Adrenal gland (tissue), 5 donors: ENCODE results near the gene NUTF2.

Experiments
- CTCF ChIP-seq, 6 experiments: fragments of 450-650 bp in 4 of 6; fragments of 200-600 bp in 2 of 6; sonication (generic) in 1 of 6; IDR thresholded peaks; 1 replicate in 5 of 6; 2 replicates in 1 of 6; pipeline versions ENCODE4 v1.5.1 to v1.8.0; 2016 to 2021; ENCODE audit warnings: antibody characterized with exemption in 6 of 6, mild to moderate bottlenecking in 2 of 6, moderate library complexity in 1 of 6
- POLR2A ChIP-seq, 2 donors: fragments of 450-650 bp; IDR thresholded peaks; one replicate each; pipeline ENCODE4 v1.6.1; 2017; ENCODE audit warnings: antibody characterized with exemption in 2 of 2, mild to moderate bottlenecking in 2 of 2, moderate library complexity in 1 of 2
- donor health status: DM: no; HTN: no; CAD: no.

GRCh38 chr16:67884684-67885083 lies 38.0 kb downstream of the NUTF2 start, which contains the start of gene NRN1L:
- TF ChIP-seq CTCF (IDR thresholded peaks at IDR 0.05) = no peak
- TF ChIP-seq POLR2A (IDR thresholded peaks at IDR 0.05) = no peak
